D341Med (cell line): Measurements from ENCODE around the gene PTGDR2.

Experiments
- DNase-seq: peaks from one replicate; pipeline ENCODE4 v3.0.0; 2012; ENCODE audit warnings: low spot score

Gene PTGDR2

GRCh38 chr11:60809691-60810090 lies 46.1 kb downstream of the PTGDR2 start:
- no peak for DNase-seq

- DNase-seq: no peak
These were observed 46.5 kb downstream of the PTGDR2 start for GRCh38 chr11:60809249-60809648.

GRCh38 chr11:60803273-60803936 lies 52.3 kb downstream of the PTGDR2 start:
- DNase-seq: no peak

- DNase-seq: no peak
These were observed 54.6 kb downstream of the PTGDR2 start for GRCh38 chr11:60801194-60801593.
